Loucy (cell line): ENCODE measurements around the gene FFAR4.

Source experiments
- CTCF ChIP-seq: fragments of 200-600 bp; sonication (generic); conservative IDR thresholded peaks from 2 replicates; pipeline ENCODE4 v1.5.1; 2014; ENCODE audit warnings: mild to moderate bottlenecking, antibody characterized with exemption, low read length
- EZH2phosphoT487 ChIP-seq: fragments of 200-600 bp; IDR thresholded peaks from 2 replicates; pipeline ENCODE4 v1.6.1; 2018; ENCODE audit warnings: antibody characterized with exemption, mild to moderate bottlenecking, moderate library complexity, borderline replicate concordance

GRCh38 chr10:93535293-93535692 lies 31.2 kb upstream of the FFAR4 start:
- TF ChIP-seq CTCF (no peak; the same call in 1 of the 2 replicates), EZH2phosphoT487 (no peak)
